GM23338 (cell line): ENCODE measurements around the gene GP1BB. TPM values are rescaled to one million over a fixed set of nuclear protein-coding genes. Genes with fewer than 3 reads are reported as not detected.

Experiments
- ATAC-seq: fragments of 200-7000 bp; cut with Tn5 transposase; 3 replicates; pipeline ENCODE4 v1.9.1; 2020
- DNase-seq: peaks from one replicate; pipeline ENCODE4 v3.0.0-alpha.2; 2015; ENCODE audit warnings: low spot score
- H2AFZ ChIP-seq: fragments of 200-600 bp; sonication (generic); 2 replicates; pipeline ENCODE4 v1.8.0; 2016; ENCODE audit warnings: antibody characterized with exemption, mild to moderate bottlenecking, moderate library complexity
- H3F3A ChIP-seq: fragments of 200-600 bp; sonication (generic); replicated peaks from 2 replicates; pipeline ENCODE4 v1.8.0; 2017; ENCODE audit warnings: antibody characterized with exemption, mixed run types, low read depth
- H3K27ac ChIP-seq: fragments of 200-600 bp; sonication (generic); 2 replicates; pipeline ENCODE4 v1.6.1; 2016; ENCODE audit warnings: low read depth
- H3K27me3 ChIP-seq: fragments of 200-600 bp; sonication (generic); 2 replicates; pipeline ENCODE4 v1.8.0; 2016; ENCODE audit warnings: mild to moderate bottlenecking, mixed run types, moderate library complexity; ENCODE audit not compliant: insufficient read depth
- H3K36me3 ChIP-seq: fragments of 200-600 bp; sonication (generic); 2 replicates; pipeline ENCODE4 v1.8.0; 2016; ENCODE audit warnings: mild to moderate bottlenecking; ENCODE audit not compliant: insufficient read depth
- H3K4me1 ChIP-seq: fragments of 200-600 bp; sonication (generic); 2 replicates; pipeline ENCODE4 v1.8.0; 2016; ENCODE audit warnings: mild to moderate bottlenecking, moderate library complexity; ENCODE audit not compliant: insufficient read depth
- H3K4me2 ChIP-seq: fragments of 200-600 bp; sonication (generic); 2 replicates; pipeline ENCODE4 v1.7.1; 2017; ENCODE audit warnings: mixed run types
- H3K4me3 ChIP-seq: fragments of 200-600 bp; sonication (generic); 2 replicates; pipeline ENCODE4 v1.6.1; 2016; ENCODE audit warnings: mixed run types
- H3K79me2 ChIP-seq: fragments of 200-600 bp; sonication (generic); replicated peaks from 2 replicates; pipeline ENCODE4 v1.8.0; 2017; ENCODE audit warnings: mild to moderate bottlenecking; ENCODE audit not compliant: insufficient read depth
- H3K9me2 ChIP-seq: fragments of 200-600 bp; sonication (generic); 2 replicates; pipeline ENCODE4 v1.8.0; 2017; ENCODE audit not compliant: insufficient read depth
- H4K20me1 ChIP-seq: fragments of 200-600 bp; sonication (generic); replicated peaks from 2 replicates; pipeline ENCODE4 v1.8.0; 2017; ENCODE audit warnings: mild to moderate bottlenecking; ENCODE audit not compliant: insufficient read depth
- H3K27ac Mint-ChIP-seq: 2 replicates; pipeline ENCODE4 v1.8.0; 2020; ENCODE audit warnings: inconsistent platforms, mild to moderate bottlenecking, moderate library complexity, mixed read lengths
- H3K27me3 Mint-ChIP-seq: 3 replicates; pipeline ENCODE4 v1.8.0; 2022; ENCODE audit warnings: low read depth, mild to moderate bottlenecking, moderate library complexity, mixed read lengths, inconsistent platforms; ENCODE audit not compliant: insufficient read depth, poor library complexity
- H3K36me3 Mint-ChIP-seq: 3 replicates; pipeline ENCODE4 v1.8.0; 2021; ENCODE audit warnings: low read depth, mild to moderate bottlenecking, inconsistent platforms, moderate library complexity, mixed read lengths
- H3K4me1 Mint-ChIP-seq: 3 replicates; pipeline ENCODE4 v1.8.0; 2020; ENCODE audit warnings: mild to moderate bottlenecking, inconsistent platforms, mixed read lengths
- H3K4me3 Mint-ChIP-seq: 3 replicates; pipeline ENCODE4 v1.8.0; 2021; ENCODE audit warnings: moderate library complexity, mild to moderate bottlenecking, inconsistent platforms, mixed read lengths
- H3K9me3 Mint-ChIP-seq: 3 replicates; pipeline ENCODE4 v1.8.0; 2020; ENCODE audit warnings: moderate library complexity, mild to moderate bottlenecking, inconsistent platforms, mixed read lengths
- CREB1 ChIP-seq: fragments of 250-450 bp; sonication (Bioruptor Pico); IDR thresholded peaks from 2 replicates; pipeline ENCODE4 v1.5.0; 2020; ENCODE audit warnings: low read depth, mild to moderate bottlenecking, moderate library complexity
- EZH2 ChIP-seq: fragments of 200-600 bp; sonication (generic); IDR thresholded peaks from one replicate; pipeline ENCODE4 v1.8.0; 2017; ENCODE audit warnings: antibody characterized with exemption, mild to moderate bottlenecking, low read depth; ENCODE audit not compliant: unreplicated experiment
- EZH2phosphoT487 ChIP-seq: fragments of 200-600 bp; sonication (generic); IDR thresholded peaks from one replicate; pipeline ENCODE4 v1.8.1; 2018; ENCODE audit warnings: antibody characterized with exemption; ENCODE audit not compliant: unreplicated experiment
- NANOG ChIP-seq: IDR thresholded peaks from 2 replicates; pipeline ENCODE4 v1.6.1; 2016; ENCODE audit warnings: antibody characterized with exemption, borderline replicate concordance
- STAT1 ChIP-seq: IDR thresholded peaks from one replicate; pipeline ENCODE4 v1.6.1; 2016; ENCODE audit warnings: antibody characterized with exemption; ENCODE audit not compliant: unreplicated experiment
- ZNF114 ChIP-seq: fragments of 250-450 bp; sonication (Bioruptor Pico); IDR thresholded peaks from 2 replicates; pipeline ENCODE4 v1.5.0; 2020; ENCODE audit warnings: mild to moderate bottlenecking, moderate library complexity
- polyA plus RNA-seq: library from polyadenylated mRNA; unstranded; fragments of >200 nt; fragmentation: Nextera tagmentation; extraction: Ambion mirVana; gene quantifications from 2 replicates; pipeline ENCODE4 v1.2.1, GENCODE V29; 2016
- total RNA-seq: library from RNA; depleted of rRNA; stranded (reverse); fragments of >200 nt; shearing (Covaris generic); gene quantifications from 2 replicates; pipeline ENCODE4 v1.2.3, GENCODE V29; 2014
- TF ChIP-seq, protein P1 (sequence below): IDR thresholded peaks from one replicate; pipeline ENCODE4 v1.6.1; 2018; ENCODE audit warnings: antibody characterized with exemption; ENCODE audit not compliant: unreplicated experiment

The GP1BB gene
- total and polyA plus RNA-seq, 2 experiments from 2014 or later, result 0.53 to 1.3 TPM

DNA sequence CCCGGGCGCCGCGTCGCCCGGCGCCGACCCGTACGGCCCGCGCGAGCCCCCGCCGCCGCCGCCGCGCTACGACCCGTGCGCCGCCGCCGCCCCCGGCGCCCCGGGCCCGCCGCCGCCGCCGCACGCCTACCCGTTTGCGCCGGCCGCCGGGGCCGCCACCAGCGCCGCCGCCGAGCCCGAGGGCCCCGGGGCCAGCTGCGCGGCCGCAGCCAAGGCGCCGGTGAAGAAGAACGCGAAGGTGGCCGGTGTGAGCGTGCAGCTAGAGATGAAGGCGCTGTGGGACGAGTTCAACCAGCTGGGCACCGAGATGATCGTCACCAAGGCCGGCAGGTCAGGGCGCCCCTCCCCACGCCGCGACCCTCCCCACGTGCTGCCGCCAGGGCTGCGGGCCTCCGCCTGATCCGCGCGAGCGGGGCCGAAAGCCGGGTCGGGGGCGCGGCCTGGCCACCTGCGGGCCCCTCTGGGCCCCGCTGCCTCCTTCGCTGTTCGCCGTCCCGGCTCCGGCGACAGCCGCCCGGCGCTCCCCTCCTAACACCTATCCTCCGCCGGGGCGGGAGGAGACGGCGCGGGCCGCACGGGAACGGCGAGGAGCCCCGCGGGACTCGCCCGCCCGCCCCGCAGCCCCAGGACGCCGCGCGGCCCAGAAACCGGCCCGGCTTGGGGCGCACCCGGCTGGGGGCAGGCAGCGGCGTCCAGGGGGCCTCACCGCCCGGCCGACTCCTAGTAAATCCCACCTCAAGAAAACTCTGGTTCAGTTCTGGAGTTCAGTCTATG lies 37.8 kb downstream of the GP1BB start:
- peaks cover 86% of the 10 kb centered on the region for H3K27me3 Mint-ChIP-seq
- no peak overlapping the region for H3K27ac Mint-ChIP-seq
- DNase-seq, result peak; percentile 50

DNA sequence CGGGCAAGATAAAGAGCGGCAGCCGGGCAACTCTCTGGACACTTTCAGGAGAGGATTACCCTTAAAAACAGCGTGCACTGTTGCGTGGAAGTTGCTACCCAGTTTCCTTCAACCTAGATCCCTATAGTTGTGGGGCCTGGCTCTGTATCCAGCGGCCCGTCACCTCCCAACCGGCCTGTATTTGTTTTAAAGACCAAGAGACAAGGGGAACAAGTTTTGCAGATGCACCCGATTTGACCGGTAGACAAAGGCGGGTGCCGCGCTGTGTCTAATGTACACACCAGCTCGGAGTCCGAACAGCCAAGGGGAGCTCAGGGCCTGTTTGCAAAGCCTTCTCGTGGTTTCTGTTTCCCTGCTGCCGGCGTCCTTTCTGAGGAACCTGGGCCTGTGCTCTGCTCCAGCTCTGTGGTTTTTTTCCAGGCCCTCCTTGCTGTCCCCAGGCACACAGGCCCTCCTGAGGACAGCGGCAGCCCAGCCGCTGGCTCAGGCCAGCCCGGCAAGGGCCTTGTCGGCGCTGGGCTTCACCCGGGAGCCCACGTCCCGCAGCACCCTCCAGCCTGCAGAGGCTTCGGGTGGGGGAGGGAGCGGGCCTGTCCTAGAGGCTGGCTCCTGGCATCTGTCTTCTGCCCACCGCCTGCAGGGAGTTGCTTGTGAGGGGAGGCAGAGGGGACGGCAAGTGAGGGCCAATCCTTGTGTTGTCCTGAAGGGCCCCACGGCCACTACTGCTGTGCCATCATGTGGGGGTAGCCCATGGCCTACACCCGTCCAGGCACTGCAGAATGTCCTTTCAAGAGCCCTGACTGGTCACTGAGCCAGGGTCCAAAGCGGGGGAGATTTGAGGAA lies 38.6 kb downstream of the GP1BB start:
- peaks cover 45% of the 10 kb centered on the region for H3K4me1 ChIP-seq
- H2AFZ ChIP-seq, result no peak overlapping the region; the same call in 1 of the 2 replicates
- TF ChIP-seq EZH2 (peak; percentile 100), NANOG (no peak), EZH2phosphoT487 (peak; percentile 62)
- TF ChIP-seq, protein P1, sequence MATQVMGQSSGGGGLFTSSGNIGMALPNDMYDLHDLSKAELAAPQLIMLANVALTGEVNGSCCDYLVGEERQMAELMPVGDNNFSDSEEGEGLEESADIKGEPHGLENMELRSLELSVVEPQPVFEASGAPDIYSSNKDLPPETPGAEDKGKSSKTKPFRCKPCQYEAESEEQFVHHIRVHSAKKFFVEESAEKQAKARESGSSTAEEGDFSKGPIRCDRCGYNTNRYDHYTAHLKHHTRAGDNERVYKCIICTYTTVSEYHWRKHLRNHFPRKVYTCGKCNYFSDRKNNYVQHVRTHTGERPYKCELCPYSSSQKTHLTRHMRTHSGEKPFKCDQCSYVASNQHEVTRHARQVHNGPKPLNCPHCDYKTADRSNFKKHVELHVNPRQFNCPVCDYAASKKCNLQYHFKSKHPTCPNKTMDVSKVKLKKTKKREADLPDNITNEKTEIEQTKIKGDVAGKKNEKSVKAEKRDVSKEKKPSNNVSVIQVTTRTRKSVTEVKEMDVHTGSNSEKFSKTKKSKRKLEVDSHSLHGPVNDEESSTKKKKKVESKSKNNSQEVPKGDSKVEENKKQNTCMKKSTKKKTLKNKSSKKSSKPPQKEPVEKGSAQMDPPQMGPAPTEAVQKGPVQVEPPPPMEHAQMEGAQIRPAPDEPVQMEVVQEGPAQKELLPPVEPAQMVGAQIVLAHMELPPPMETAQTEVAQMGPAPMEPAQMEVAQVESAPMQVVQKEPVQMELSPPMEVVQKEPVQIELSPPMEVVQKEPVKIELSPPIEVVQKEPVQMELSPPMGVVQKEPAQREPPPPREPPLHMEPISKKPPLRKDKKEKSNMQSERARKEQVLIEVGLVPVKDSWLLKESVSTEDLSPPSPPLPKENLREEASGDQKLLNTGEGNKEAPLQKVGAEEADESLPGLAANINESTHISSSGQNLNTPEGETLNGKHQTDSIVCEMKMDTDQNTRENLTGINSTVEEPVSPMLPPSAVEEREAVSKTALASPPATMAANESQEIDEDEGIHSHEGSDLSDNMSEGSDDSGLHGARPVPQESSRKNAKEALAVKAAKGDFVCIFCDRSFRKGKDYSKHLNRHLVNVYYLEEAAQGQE, result no peak
- Mint-ChIP-seq H3K27me3 (peaks cover 85% of the 10 kb centered on the region), H3K27ac (no peak overlapping the region), H3K36me3 (peaks cover 5% of the 10 kb centered on the region; the same call in 1 of the 3 replicates), H3K4me3 (peak overlapping the region; percentile 63; the same call in 2 of the 3 replicates), H3K9me3 (peaks cover 3% of the 10 kb centered on the region; the same call in 2 of the 3 replicates), H3K4me1 (peaks cover 37% of the 10 kb centered on the region)
- peak overlapping the region; percentile 77 for H3K4me2 ChIP-seq
- peaks cover 95% of the 10 kb centered on the region for H3K27me3 ChIP-seq
- H3K9me2 ChIP-seq, result no peaks in the 10 kb centered on the region
- H3K4me3 ChIP-seq, result peak overlapping the region; percentile 43; the same call in 1 of the 2 replicates
- H3K36me3 ChIP-seq, result no peaks in the 10 kb centered on the region
- no peaks in the 10 kb centered on the region for H3K79me2 ChIP-seq
- ATAC-seq, result peak; percentile 0; the same call in 1 of the 3 replicates
- no peak overlapping the region for H3K27ac ChIP-seq
- DNase-seq, result peak; percentile 53
- H4K20me1 ChIP-seq, result peaks cover 7% of the 10 kb centered on the region
- H3F3A ChIP-seq, result peaks cover 27% of the 10 kb centered on the region

More for the DNA sequence above, 37.8 kb downstream of the GP1BB start:
- peaks cover 95% of the 10 kb centered on the region for H3K27me3 ChIP-seq
- Mint-ChIP-seq H3K9me3 (peaks cover 3% of the 10 kb centered on the region; the same call in 2 of the 3 replicates), H3K4me3 (peak overlapping the region; percentile 63; the same call in 2 of the 3 replicates), H3K36me3 (peaks cover 5% of the 10 kb centered on the region; the same call in 1 of the 3 replicates), H3K4me1 (peaks cover 37% of the 10 kb centered on the region)
- H3K4me3 ChIP-seq, result peak overlapping the region; percentile 43; the same call in 1 of the 2 replicates
- ATAC-seq, result no peak
- peaks cover 7% of the 10 kb centered on the region for H4K20me1 ChIP-seq
- peak overlapping the region; percentile 68 for H3K4me2 ChIP-seq
- H3K27ac ChIP-seq, result no peak overlapping the region
- TF ChIP-seq CREB1 (CRISPR knock-in tag) (no peak), ZNF114 (CRISPR knock-in tag) (no peak), STAT1 (no peak), EZH2 (peak; percentile 1)
- TF ChIP-seq, protein P1, result no peak
- H3F3A ChIP-seq, result peaks cover 27% of the 10 kb centered on the region
- H3K4me1 ChIP-seq, result peaks cover 48% of the 10 kb centered on the region
- no peaks in the 10 kb centered on the region for H3K9me2 ChIP-seq
- no peak overlapping the region for H2AFZ ChIP-seq
- H3K79me2 ChIP-seq, result no peaks in the 10 kb centered on the region
- H3K36me3 ChIP-seq, result no peaks in the 10 kb centered on the region
